Dedifferentiated amniotic fluid mesenchymal stem cell (primary cell): ENCODE data around the gene FGFR2.
"Not testable (repeated sequence)": the region's sequence is repeated elsewhere in the genome, so short reads cannot be mapped to it uniquely, and the experiment has no call there.

Experiments used
- DNase-seq: peaks from one replicate; pipeline ENCODE4 v3.0.0-alpha.2; 2016; ENCODE audit errors: extremely low spot score

Gene FGFR2

GRCh38 chr10:121524157-121524817 is 74.0 kb downstream of the FGFR2 start:
- peak; percentile 17 for DNase-seq

- DNase-seq, result no peak
Measured at GRCh38 chr10:121522831-121523230, 75.4 kb downstream of the FGFR2 start.

GRCh38 chr10:121521794-121522556 is 76.3 kb downstream of the FGFR2 start:
- no peak for DNase-seq

GRCh38 chr10:121520526-121520925 is 77.7 kb downstream of the FGFR2 start:
- DNase-seq, result not testable (repeated sequence)

GRCh38 chr10:121519901-121520493 is 78.2 kb downstream of the FGFR2 start:
- no peak for DNase-seq

GRCh38 chr10:121519411-121519810 is 78.8 kb downstream of the FGFR2 start:
- DNase-seq, result no peak

GRCh38 chr10:121518333-121518732 is 79.9 kb downstream of the FGFR2 start:
- DNase-seq, result no peak

GRCh38 chr10:121516093-121516865 is 82.0 kb downstream of the FGFR2 start:
- DNase-seq, result no peak

GRCh38 chr10:121514141-121514865 is 83.9 kb downstream of the FGFR2 start:
- no peak for DNase-seq

GRCh38 chr10:121511943-121512342 is 86.3 kb downstream of the FGFR2 start:
- DNase-seq, result no peak

- no peak for DNase-seq
Measured at GRCh38 chr10:121511460-121511859, 86.8 kb downstream of the FGFR2 start.

- DNase-seq, result no peak
Measured at GRCh38 chr10:121510201-121510771, 88.0 kb downstream of the FGFR2 start.

GRCh38 chr10:121509796-121510195 is 88.4 kb downstream of the FGFR2 start:
- no peak for DNase-seq

- no peak for DNase-seq
Measured at GRCh38 chr10:121509112-121509511, 89.1 kb downstream of the FGFR2 start.

GRCh38 chr10:121503587-121504051 is 94.6 kb downstream of the FGFR2 start:
- DNase-seq, result no peak

GRCh38 chr10:121501796-121502195 is 96.4 kb downstream of the FGFR2 start:
- no peak for DNase-seq

- no peak for DNase-seq
Measured at GRCh38 chr10:121500701-121501332, 97.4 kb downstream of the FGFR2 start.

- no peak for DNase-seq
Measured at GRCh38 chr10:121497513-121498470, 100.5 kb downstream of the FGFR2 start.

GRCh38 chr10:121495719-121496118 is 102.5 kb downstream of the FGFR2 start:
- DNase-seq, result no peak
